ENCODE measurements around the gene BHMT.

BHMT gene

DNA sequence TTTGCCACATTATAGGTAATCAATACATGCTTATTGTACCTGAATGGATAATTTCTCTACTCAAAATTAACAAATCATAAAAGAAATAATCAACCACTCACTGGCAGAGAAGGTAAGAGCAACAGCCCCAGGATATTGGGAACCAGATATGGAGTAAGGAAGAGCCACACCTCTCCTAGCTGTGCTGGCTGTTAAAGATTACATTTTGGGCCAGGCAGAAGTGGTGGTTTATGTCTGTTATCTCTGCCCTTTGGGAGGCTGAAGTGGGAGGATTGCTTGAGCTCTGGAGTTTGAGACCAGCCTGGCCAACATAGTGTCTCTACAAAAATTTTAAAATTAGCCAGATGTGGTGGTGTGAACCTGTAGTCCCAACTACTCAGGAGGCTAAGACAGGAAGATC is 56.4 kb downstream of the BHMT start:
- Histone ChIP-seq H3K79me2 (ENCODE audit: insufficient read depth, low read length) (no peaks in the 10 kb centered on the region), H3K27me3 (ENCODE audit: insufficient read depth, low read length, poor library complexity) (no peaks in the 10 kb centered on the region), H3K4me1 (ENCODE audit: insufficient read depth, low read length) (no peaks in the 10 kb centered on the region), H3K4me2 (ENCODE audit: insufficient read depth, low read length) (no peak overlapping the region), H3K9me3 (ENCODE audit: insufficient read depth, low read length, severe bottlenecking) (no peaks in the 10 kb centered on the region), H3K4me3 (ENCODE audit: low read depth in 1 of 2, low read length in 2 of 2) (no peak overlapping the region), H3K9ac (ENCODE audit: low read depth, low read length) (no peak overlapping the region), H3K27ac (ENCODE audit: low read length) (no peak overlapping the region), H4K20me1 (ENCODE audit: insufficient read depth, low read length) (no peaks in the 10 kb centered on the region), H2AFZ (ENCODE audit: low read depth, low read length) (no peak overlapping the region), H3K36me3 (ENCODE audit: insufficient read depth, low read length) (no peaks in the 10 kb centered on the region)
- DNase-seq (no peak), ATAC-seq (ENCODE audit: insufficient read depth, low read depth) (no peak)
- TF ChIP-seq EZH2 (IDR thresholded peaks at IDR 0.05; ENCODE audit: borderline replicate concordance, low read depth, low read length, severe bottlenecking): no peak
- TF ChIP-seq, protein P1, sequence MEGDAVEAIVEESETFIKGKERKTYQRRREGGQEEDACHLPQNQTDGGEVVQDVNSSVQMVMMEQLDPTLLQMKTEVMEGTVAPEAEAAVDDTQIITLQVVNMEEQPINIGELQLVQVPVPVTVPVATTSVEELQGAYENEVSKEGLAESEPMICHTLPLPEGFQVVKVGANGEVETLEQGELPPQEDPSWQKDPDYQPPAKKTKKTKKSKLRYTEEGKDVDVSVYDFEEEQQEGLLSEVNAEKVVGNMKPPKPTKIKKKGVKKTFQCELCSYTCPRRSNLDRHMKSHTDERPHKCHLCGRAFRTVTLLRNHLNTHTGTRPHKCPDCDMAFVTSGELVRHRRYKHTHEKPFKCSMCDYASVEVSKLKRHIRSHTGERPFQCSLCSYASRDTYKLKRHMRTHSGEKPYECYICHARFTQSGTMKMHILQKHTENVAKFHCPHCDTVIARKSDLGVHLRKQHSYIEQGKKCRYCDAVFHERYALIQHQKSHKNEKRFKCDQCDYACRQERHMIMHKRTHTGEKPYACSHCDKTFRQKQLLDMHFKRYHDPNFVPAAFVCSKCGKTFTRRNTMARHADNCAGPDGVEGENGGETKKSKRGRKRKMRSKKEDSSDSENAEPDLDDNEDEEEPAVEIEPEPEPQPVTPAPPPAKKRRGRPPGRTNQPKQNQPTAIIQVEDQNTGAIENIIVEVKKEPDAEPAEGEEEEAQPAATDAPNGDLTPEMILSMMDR (IDR thresholded peaks at IDR 0.05; ENCODE audit: borderline replicate concordance, extremely low read depth, low read length, poor library complexity, severe bottlenecking): no peak

DNA sequence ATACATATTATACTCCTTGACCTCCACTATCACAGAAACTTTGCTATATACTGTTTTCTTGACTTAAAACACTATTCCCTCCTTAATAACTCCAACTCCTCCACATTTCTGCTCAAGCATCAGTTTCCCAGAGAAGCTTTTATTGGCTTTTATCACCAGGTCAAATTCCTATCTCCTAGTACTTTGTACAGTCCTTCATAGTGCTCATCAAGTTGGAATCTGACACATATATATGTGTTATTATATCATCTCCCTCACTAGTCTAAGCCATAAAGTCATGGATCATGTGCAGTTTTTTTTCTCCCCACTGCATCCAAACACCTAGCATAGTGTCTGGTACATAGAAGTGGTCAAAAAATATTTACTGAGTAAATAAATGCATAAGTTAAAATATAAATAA is 59.1 kb downstream of the BHMT start:
- Histone ChIP-seq H3K9me3 (ENCODE audit: insufficient read depth, low read length, severe bottlenecking) (no peaks in the 10 kb centered on the region), H3K4me3 (ENCODE audit: low read depth in 1 of 2, low read length in 2 of 2) (no peak overlapping the region), H3K79me2 (ENCODE audit: insufficient read depth, low read length) (no peaks in the 10 kb centered on the region), H4K20me1 (ENCODE audit: insufficient read depth, low read length) (no peaks in the 10 kb centered on the region), H3K4me1 (ENCODE audit: insufficient read depth, low read length) (no peaks in the 10 kb centered on the region), H3K4me2 (ENCODE audit: insufficient read depth, low read length) (no peak overlapping the region), H3K27ac (ENCODE audit: low read length) (no peak overlapping the region), H2AFZ (ENCODE audit: low read depth, low read length) (no peak overlapping the region), H3K9ac (ENCODE audit: low read depth, low read length) (no peak overlapping the region), H3K27me3 (ENCODE audit: insufficient read depth, low read length, poor library complexity) (no peaks in the 10 kb centered on the region), H3K36me3 (ENCODE audit: insufficient read depth, low read length) (no peaks in the 10 kb centered on the region)
- DNase-seq: no peak
- TF ChIP-seq, protein P1 (IDR thresholded peaks at IDR 0.05; ENCODE audit: borderline replicate concordance, extremely low read depth, low read length, poor library complexity, severe bottlenecking): no peak
- TF ChIP-seq EZH2 (IDR thresholded peaks at IDR 0.05; ENCODE audit: borderline replicate concordance, low read depth, low read length, severe bottlenecking): no peak
- ATAC-seq (ENCODE audit: insufficient read depth, low read depth): no peak

DNA sequence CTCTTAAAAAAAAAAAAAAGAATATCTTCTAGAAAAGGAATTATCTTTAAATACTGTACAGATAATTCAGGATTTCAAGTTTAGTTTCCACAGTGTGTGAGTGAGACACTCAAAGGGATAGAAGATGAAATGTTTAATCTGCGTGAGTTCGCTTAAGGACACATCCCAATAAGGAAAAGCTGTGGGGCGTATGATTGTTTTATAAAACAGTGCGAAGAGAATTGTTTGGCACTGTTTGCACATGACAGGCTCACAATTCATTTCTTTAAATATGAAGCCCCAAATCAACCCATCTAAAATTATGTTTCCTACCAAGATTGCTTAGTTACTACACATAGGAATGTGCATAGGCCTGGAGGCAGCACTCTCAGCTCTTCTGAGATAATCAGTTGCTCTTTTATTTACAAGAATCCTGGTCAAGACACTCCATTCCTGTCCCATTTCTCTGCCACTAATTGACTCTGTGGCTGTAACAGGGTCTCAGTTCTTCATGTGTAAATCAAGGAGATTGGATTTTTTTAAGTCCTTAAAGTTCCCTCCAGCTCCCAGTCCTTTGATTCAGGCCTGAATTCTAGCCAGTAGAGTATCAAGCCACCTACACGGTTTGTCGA is 60.1 kb downstream of the BHMT start:
- Histone ChIP-seq H3K27ac (ENCODE audit: low read length) (no peak overlapping the region), H3K27me3 (ENCODE audit: insufficient read depth, low read length, poor library complexity) (no peaks in the 10 kb centered on the region), H3K36me3 (ENCODE audit: insufficient read depth, low read length) (no peaks in the 10 kb centered on the region), H4K20me1 (ENCODE audit: insufficient read depth, low read length) (no peaks in the 10 kb centered on the region), H3K9me3 (ENCODE audit: insufficient read depth, low read length, severe bottlenecking) (no peaks in the 10 kb centered on the region), H3K79me2 (ENCODE audit: insufficient read depth, low read length) (no peaks in the 10 kb centered on the region), H3K4me3 (ENCODE audit: low read depth in 1 of 2, low read length in 2 of 2) (no peak overlapping the region), H3K4me1 (ENCODE audit: insufficient read depth, low read length) (no peaks in the 10 kb centered on the region), H2AFZ (ENCODE audit: low read depth, low read length) (no peak overlapping the region), H3K4me2 (ENCODE audit: insufficient read depth, low read length) (no peak overlapping the region), H3K9ac (ENCODE audit: low read depth, low read length) (no peak overlapping the region)
- ATAC-seq (ENCODE audit: insufficient read depth, low read depth): no peak
- no peak for DNase-seq
- TF ChIP-seq, protein P1 (IDR thresholded peaks at IDR 0.05; ENCODE audit: borderline replicate concordance, extremely low read depth, low read length, poor library complexity, severe bottlenecking): no peak

DNA sequence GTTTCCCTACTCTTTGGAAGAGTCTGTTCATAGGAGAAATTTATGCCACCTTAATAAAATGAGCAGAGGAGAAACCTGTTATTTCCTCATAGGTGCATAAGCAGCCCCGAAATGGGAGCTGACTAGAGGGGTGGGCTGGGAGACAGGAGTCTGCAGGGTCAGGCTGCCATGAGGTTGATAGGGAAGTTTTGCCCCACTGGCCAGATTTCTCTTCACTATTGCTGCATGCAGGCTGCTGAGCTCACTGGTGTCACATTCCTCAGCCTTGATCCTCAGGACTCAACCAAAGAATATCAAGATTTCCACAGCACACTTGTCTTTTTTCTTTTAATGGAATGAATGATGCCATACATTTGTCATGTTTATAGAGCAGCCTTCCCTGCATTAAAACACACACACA is 60.7 kb downstream of the BHMT start:
- Histone ChIP-seq H3K9me3 (ENCODE audit: insufficient read depth, low read length, severe bottlenecking) (no peaks in the 10 kb centered on the region), H3K4me3 (ENCODE audit: low read depth in 1 of 2, low read length in 2 of 2) (no peak overlapping the region), H3K36me3 (ENCODE audit: insufficient read depth, low read length) (no peaks in the 10 kb centered on the region), H3K9ac (ENCODE audit: low read depth, low read length) (no peak overlapping the region), H3K27me3 (ENCODE audit: insufficient read depth, low read length, poor library complexity) (no peaks in the 10 kb centered on the region), H4K20me1 (ENCODE audit: insufficient read depth, low read length) (no peaks in the 10 kb centered on the region), H3K4me2 (ENCODE audit: insufficient read depth, low read length) (no peak overlapping the region), H3K27ac (ENCODE audit: low read length) (no peak overlapping the region), H3K4me1 (ENCODE audit: insufficient read depth, low read length) (no peaks in the 10 kb centered on the region), H3K79me2 (ENCODE audit: insufficient read depth, low read length) (no peaks in the 10 kb centered on the region), H2AFZ (ENCODE audit: low read depth, low read length) (no peak overlapping the region)
- ATAC-seq (ENCODE audit: insufficient read depth, low read depth) (no peak), DNase-seq (no peak)
- no peak for TF ChIP-seq EZH2 (IDR thresholded peaks at IDR 0.05; ENCODE audit: borderline replicate concordance, low read depth, low read length, severe bottlenecking)
- TF ChIP-seq, protein P1 (IDR thresholded peaks at IDR 0.05; ENCODE audit: borderline replicate concordance, extremely low read depth, low read length, poor library complexity, severe bottlenecking): no peak
